Right lobe of liver (tissue), 4 donors: ENCODE results near the gene KLK10.

Source experiments
- POLR2A ChIP-seq: fragments of 450-650 bp; IDR thresholded peaks from one replicate; pipeline ENCODE4 v1.6.1; 2017; ENCODE audit warnings: antibody characterized with exemption, mild to moderate bottlenecking
- TF ChIP-seq, protein P1 (sequence below), 4 donors: fragments of 200-600 bp in 3 of 4; fragments of 450-650 bp in 1 of 4; IDR thresholded peaks; one replicate each; pipeline versions ENCODE4 v1.5.1 to v1.8.0; 2016 to 2022; ENCODE audit warnings: antibody characterized with exemption in 4 of 4, mild to moderate bottlenecking in 2 of 4
- donor health status: DM: no; HTN: no; CAD: no.
- donor health status: DM: no; HTN: no; CAD: no.
- donor health status: DM: no; HTN: yes; CAD: no.

GRCh38 chr19:50994129-50994528, 25.4 kb downstream of the KLK10 start:
- TF ChIP-seq, protein P1, sequence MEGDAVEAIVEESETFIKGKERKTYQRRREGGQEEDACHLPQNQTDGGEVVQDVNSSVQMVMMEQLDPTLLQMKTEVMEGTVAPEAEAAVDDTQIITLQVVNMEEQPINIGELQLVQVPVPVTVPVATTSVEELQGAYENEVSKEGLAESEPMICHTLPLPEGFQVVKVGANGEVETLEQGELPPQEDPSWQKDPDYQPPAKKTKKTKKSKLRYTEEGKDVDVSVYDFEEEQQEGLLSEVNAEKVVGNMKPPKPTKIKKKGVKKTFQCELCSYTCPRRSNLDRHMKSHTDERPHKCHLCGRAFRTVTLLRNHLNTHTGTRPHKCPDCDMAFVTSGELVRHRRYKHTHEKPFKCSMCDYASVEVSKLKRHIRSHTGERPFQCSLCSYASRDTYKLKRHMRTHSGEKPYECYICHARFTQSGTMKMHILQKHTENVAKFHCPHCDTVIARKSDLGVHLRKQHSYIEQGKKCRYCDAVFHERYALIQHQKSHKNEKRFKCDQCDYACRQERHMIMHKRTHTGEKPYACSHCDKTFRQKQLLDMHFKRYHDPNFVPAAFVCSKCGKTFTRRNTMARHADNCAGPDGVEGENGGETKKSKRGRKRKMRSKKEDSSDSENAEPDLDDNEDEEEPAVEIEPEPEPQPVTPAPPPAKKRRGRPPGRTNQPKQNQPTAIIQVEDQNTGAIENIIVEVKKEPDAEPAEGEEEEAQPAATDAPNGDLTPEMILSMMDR (IDR thresholded peaks at IDR 0.05): no peak
- TF ChIP-seq POLR2A: no peak
